HG03442 (cell line): ENCODE measurements around the gene VWA1.

ENCODE experiments used
- ATAC-seq: cut with Tn5 transposase; IDR thresholded peaks from one replicate; pipeline ENCODE4 v1.9.1; 2021; ENCODE audit warnings: mild to moderate bottlenecking, moderate library complexity; ENCODE audit not compliant: unreplicated experiment

Gene VWA1

GRCh38 chr1:1435106-1435903 is at the start of gene VWA1:
Gene VWA1 (plus strand): TSS chr1:1435690. CDS start chr1:1435749, 59 bp downstream.
- ATAC-seq = no peak

- ATAC-seq = no peak
Measured at GRCh38 chr1:1385931-1386330, 49.6 kb upstream of the VWA1 start.

GRCh38 chr1:1387098-1388077 is 48.1 kb upstream of the VWA1 start:
- ATAC-seq = no peak

- ATAC-seq = no peak
Measured at GRCh38 chr1:1388078-1388472, 47.4 kb upstream of the VWA1 start.

- ATAC-seq = no peak
Measured at GRCh38 chr1:1390675-1391074, 44.8 kb upstream of the VWA1 start.

- ATAC-seq = no peak
Measured at GRCh38 chr1:1391225-1391624, 44.3 kb upstream of the VWA1 start.

GRCh38 chr1:1393014-1393413 is 42.5 kb upstream of the VWA1 start:
- ATAC-seq = no peak

GRCh38 chr1:1393428-1393827 is 42.1 kb upstream of the VWA1 start:
- no peak for ATAC-seq

GRCh38 chr1:1394116-1394515 is 41.4 kb upstream of the VWA1 start:
- no peak for ATAC-seq

- no peak for ATAC-seq
Measured at GRCh38 chr1:1395166-1395565, 40.3 kb upstream of the VWA1 start.

GRCh38 chr1:1397839-1398523 is 37.5 kb upstream of the VWA1 start:
- no peak for ATAC-seq

GRCh38 chr1:1398677-1399186 is 36.8 kb upstream of the VWA1 start:
- peak; percentile 12 for ATAC-seq

GRCh38 chr1:1399187-1399871 is 36.2 kb upstream of the VWA1 start, which contains the start of gene CCNL2:
Gene CCNL2 (minus strand): TSS chr1:1399335. CDS start chr1:1399306, 29 bp downstream.
- peak; percentile 86 for ATAC-seq

GRCh38 chr1:1399872-1400575 is 35.5 kb upstream of the VWA1 start:
- ATAC-seq = no peak

GRCh38 chr1:1400576-1401456 is 34.7 kb upstream of the VWA1 start:
- ATAC-seq = no peak

GRCh38 chr1:1401457-1402010 is 34.0 kb upstream of the VWA1 start:
- ATAC-seq = no peak

- no peak for ATAC-seq
Measured at GRCh38 chr1:1402072-1402900, 33.2 kb upstream of the VWA1 start.
